ENCODE results near the gene TP53INP2.

TP53INP2 gene

DNA sequence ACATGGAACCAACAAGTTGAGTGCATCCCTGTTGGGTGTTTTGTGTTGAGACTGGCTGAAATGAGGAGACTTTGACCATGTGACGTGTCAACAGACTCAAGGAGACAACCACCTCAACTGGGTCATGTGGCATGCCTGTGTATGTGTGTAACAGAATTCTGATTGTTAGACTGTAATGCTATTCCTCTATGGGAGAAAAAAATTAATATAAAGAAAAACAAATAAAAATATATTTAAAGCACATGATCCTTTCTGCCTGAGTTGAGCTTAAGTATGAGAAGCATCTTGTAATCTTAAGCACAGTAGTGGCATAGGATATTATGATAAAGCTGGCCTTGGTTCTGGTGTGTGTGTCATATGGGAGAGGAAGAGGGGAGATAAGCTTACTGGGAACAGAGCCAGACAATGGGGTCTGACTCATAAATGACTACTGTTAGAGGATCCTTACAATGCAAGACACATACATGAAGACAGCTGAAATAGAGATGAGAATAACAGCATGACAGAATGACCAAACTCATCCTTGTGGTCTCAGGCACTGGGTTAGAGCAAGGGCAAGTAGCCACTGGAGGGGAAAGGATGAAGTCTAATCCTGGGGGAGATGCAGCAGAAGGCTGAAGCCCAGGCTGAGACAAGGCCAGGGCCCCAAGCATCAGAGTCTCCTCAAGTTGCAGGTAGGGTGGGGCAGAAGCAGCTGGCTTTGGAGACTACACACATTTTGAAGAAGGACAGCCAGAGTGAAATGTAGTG, 9.2 kb downstream of the TP53INP2 start (continued):
- TF ChIP-seq ZNF148 (tag by site-specific recombination; IDR thresholded peaks at IDR 0.05; ENCODE audit: borderline replicate concordance) (no peak), ZNF23 (tag by site-specific recombination; IDR thresholded peaks at IDR 0.05; ENCODE audit: borderline replicate concordance) (no peak), ZNF19 (tag by site-specific recombination; IDR thresholded peaks at IDR 0.05; ENCODE audit: low read depth) (no peak), ZNF791 (tag by site-specific recombination; IDR thresholded peaks at IDR 0.05) (no peak), ZNF132 (tag by site-specific recombination; IDR thresholded peaks at IDR 0.05; ENCODE audit: borderline replicate concordance) (no peak), GLI2 (tag by site-specific recombination; IDR thresholded peaks at IDR 0.05; ENCODE audit: borderline replicate concordance, low read depth) (no peak), ZNF518A (tag by site-specific recombination; conservative IDR thresholded peaks at IDR 0.05; ENCODE audit: low read depth) (peak; percentile 38; the same call in 1 of the 2 replicates), ZNF335 (tag by site-specific recombination; conservative IDR thresholded peaks at IDR 0.05) (peak; percentile 24; the same call in 1 of the 2 replicates), ZFP3 (tag by site-specific recombination; IDR thresholded peaks at IDR 0.05; ENCODE audit: low read depth) (no peak), ZNF704 (tag by site-specific recombination; IDR thresholded peaks at IDR 0.05) (no peak), CTCF (tag by site-specific recombination; IDR thresholded peaks at IDR 0.05) (no peak), ZNF548 (tag by site-specific recombination; IDR thresholded peaks at IDR 0.05) (no peak), OSR2 (tag by site-specific recombination; IDR thresholded peaks at IDR 0.05) (peak; percentile 94), KLF7 (tag by site-specific recombination; IDR thresholded peaks at IDR 0.05; ENCODE audit: borderline replicate concordance) (no peak), ZNF623 (tag by site-specific recombination; IDR thresholded peaks at IDR 0.05) (no peak), ZNF391 (tag by site-specific recombination; IDR thresholded peaks at IDR 0.05; ENCODE audit: borderline replicate concordance, low read depth) (no peak), ZNF843 (tag by site-specific recombination; IDR thresholded peaks at IDR 0.05) (no peak), ZNF624 (tag by site-specific recombination; IDR thresholded peaks at IDR 0.05) (no peak), ZNF175 (tag by site-specific recombination; IDR thresholded peaks at IDR 0.05) (no peak), ZBTB11 (tag by site-specific recombination; conservative IDR thresholded peaks at IDR 0.05; ENCODE audit: low read depth) (no peak)
- TF ChIP-seq, protein P1, sequence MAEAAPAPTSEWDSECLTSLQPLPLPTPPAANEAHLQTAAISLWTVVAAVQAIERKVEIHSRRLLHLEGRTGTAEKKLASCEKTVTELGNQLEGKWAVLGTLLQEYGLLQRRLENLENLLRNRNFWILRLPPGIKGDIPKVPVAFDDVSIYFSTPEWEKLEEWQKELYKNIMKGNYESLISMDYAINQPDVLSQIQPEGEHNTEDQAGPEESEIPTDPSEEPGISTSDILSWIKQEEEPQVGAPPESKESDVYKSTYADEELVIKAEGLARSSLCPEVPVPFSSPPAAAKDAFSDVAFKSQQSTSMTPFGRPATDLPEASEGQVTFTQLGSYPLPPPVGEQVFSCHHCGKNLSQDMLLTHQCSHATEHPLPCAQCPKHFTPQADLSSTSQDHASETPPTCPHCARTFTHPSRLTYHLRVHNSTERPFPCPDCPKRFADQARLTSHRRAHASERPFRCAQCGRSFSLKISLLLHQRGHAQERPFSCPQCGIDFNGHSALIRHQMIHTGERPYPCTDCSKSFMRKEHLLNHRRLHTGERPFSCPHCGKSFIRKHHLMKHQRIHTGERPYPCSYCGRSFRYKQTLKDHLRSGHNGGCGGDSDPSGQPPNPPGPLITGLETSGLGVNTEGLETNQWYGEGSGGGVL (tag by site-specific recombination; IDR thresholded peaks at IDR 0.05), result peak; percentile 46; the same call in 1 of the 2 replicates

Measured in HEK293 (cell line).